Mesenteric fat pad (tissue), 1 donor: ENCODE results near the gene PAPOLA. TPM values are rescaled to one million over a fixed set of nuclear protein-coding genes. Genes with fewer than 3 reads are reported as not detected.
"Not testable (repeated sequence)": the region's sequence is repeated elsewhere in the genome, so short reads cannot be mapped to it uniquely, and the experiment has no call there.

ENCODE experiments used
- DNase-seq: peaks from one replicate; pipeline ENCODE4 v3.0.0-alpha.2; 2020; ENCODE audit warnings: low spot score
- long read RNA-seq: library from polyadenylated mRNA; unstranded; transcript quantifications from one replicate; pipeline ENCODE4 v2.0.0, GENCODE V29; 2020
- total RNA-seq: library from RNA; stranded (reverse); fragmentation: NEBNext Ultra II Directional; extraction: Animal tissue kit (Norgen Biotek cat#: 25700); gene quantifications from one replicate; pipeline ENCODE4 v1.2.1, GENCODE V29; 2021
- donor health status: DM: yes; HTN: yes; CAD: no.

PAPOLA gene
- total RNA-seq = 137 TPM
- long read RNA-seq, full-length matches to known transcripts = 55 of 117 reads
- long read RNA-seq, partial matches to known transcripts = 53 of 117 reads
- long read RNA-seq, other reads (novel, unspliced or antisense) = 9 of 117 reads

DNA sequence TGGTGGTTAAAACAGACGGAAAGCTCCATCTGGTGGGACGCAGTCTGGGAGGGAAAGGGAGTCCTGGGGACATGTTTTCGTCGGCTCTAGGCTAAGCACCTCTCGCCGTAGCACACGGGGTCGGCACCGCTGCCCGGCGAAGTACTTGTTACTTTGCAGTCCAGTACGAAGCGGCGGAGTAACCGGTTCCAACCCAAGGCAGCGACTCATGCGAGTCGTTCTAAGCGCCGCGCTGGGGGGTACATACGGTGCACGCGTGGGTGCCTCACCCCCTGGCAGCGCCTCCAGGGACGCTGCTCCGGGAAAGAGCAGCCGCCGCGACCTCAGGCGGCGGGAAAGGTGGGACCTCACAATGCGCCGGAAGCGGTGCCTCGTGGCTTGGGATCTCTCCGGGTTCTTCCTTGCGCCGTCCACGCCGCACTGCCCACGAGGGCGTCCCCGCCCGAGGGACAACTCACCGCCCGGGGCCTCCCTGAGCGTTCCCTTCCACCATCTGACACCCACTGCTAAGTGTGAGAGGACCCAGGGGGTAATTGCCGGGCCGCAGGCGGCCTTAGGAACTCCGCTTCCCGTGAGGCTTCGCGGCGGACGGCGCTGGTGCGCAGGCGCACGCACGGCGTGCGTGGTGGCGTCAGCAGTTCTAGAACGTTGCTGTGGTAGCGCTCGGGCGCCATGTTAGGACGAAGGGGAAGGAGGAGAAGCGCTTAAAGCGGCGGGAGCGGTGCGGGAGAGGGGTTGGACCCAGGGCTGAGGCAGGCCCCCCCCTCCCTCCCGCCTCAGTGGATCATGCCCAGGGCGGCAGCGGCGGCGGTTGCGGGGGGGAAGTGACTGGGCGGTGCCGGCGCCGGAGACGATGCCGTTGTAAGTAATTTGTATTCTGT, at the start of gene PAPOLA:
Gene PAPOLA (plus strand): TSS at position 643 of the 881 bp plus-strand sequence. CDS start 211 bp downstream, at position 854.
- DNase-seq = peak; percentile 98

- DNase-seq = no peak
Measured at GRCh38 chr14:96452684-96453083, 49.5 kb upstream of the PAPOLA start.

DNA sequence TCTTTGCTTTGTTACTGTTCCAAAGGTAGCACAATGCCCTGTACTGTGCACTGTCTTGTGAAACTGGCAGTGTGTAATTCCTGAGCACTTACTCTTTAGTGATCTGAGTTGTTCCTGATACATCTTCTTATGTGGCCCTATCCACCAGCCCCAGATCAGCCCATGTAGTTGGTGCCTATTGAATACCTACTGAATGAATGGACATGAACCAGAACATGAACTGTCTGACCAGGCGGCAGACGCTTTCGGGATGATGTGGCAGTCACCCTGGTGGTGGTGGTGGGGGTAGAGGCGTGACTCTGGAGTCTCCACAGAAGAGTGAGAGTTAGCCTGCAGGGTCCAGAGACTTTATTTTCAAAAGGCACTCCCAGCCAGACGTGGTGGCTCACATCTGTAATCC, 46.6 kb upstream of the PAPOLA start:
- no peak for DNase-seq

GRCh38 chr14:96459851-96460250, 42.3 kb upstream of the PAPOLA start:
- no peak for DNase-seq

DNA sequence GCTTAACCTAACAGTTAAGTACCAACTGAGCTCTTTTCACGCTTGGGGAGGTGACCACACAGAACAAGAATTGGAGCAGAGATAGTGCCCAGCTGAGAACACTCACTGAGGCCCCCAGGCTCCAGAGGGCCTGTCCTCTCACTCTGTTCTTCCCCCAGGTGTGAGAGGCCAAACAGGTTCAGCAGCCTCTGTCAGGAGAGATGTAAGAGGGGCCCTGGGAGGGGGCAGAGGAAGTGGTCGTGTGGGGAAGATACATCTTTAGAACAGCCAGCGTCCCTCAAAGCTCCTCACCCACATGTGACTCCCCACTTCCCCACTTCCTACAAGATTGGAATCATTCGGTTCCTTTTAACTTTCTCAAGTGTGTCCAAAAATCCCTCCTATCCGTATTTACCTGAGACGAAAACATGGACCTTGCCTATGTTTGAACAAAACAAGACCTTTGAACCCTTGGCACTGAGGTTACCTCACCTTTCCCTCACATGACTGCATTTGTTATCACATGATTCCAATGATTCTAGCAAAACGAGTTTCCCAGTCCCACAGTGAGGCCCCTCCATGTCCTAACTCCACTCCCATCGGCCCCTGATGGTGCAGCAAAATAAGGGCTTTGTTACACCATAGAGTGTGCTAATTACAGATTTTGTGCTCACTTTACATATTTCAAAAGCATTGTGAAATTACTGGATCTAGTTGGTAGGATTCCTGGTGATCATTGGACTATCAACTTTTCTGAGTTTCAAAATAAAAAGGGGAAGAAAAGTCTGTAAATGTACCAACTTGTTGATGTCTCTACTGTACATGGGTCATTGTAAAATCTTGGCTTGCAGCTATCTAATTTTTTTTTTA, 40.0 kb upstream of the PAPOLA start:
- no peak for DNase-seq

- DNase-seq = no peak
Measured at GRCh38 chr14:96464136-96464535, 38.0 kb upstream of the PAPOLA start.

- no peak for DNase-seq
Measured at GRCh38 chr14:96466918-96467317, 35.3 kb upstream of the PAPOLA start.

- DNase-seq = no peak
Measured at GRCh38 chr14:96470331-96470730, 31.9 kb upstream of the PAPOLA start.

DNA sequence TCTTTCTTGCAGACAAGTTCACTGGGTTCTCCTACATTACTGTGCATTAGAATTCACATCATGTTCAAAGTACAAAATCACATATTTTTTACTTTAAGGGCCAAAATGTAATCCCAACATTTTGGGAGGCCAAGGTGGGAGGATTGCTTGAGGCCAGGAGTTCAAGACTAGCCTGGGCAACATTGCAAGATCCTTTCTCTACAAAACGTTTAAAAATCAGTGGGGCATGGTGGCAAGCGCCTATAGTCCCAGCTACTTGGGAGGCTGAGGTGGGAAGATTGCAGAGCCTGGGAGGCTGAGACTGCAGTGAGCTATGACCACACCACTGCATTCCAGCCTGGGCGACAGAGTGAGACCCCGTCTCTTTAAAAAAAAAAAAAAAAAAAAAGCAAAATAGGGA, 31.2 kb upstream of the PAPOLA start:
- not testable (repeated sequence) for DNase-seq

- no peak for DNase-seq
Measured at GRCh38 chr14:96478119-96478518, 24.1 kb upstream of the PAPOLA start.

DNA sequence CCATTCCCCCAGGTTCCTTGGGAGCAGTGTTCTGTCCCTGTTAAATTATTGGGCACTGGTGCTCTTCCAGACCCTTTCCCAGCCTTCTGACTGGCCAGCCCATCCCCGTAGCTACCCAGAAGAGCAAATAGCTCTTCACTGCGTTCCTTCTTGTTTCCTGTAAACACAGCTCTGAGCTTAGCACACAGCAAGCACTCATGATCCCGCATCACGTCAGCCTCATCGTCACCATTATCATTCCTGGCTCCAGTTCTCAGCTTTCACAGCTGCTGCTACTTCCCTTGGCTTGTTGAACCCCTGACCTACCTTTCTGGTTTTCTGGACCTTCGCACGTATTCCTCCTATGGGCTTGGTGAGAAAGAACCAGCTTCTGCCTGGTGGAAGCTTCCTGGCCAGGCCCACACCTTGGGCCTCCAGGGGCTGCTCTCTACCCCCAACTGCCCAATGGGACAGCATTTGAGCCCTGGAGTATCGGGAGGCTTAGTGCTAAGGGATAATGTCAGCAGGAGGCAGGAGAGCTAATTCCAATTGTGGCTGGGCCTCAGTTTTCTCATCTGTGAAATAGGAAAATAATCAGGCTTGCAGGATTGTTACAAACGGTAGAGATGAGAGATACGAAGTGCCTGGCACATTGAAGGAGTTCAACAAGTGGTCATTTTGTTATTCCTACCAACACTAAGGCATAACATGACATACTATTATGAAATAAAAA, 22.6 kb upstream of the PAPOLA start:
- DNase-seq = no peak

- no peak for DNase-seq
Measured at GRCh38 chr14:96481731-96482314, 20.4 kb upstream of the PAPOLA start.

GRCh38 chr14:96482986-96483385, 19.2 kb upstream of the PAPOLA start:
- DNase-seq = no peak

- no peak for DNase-seq
Measured at GRCh38 chr14:96484399-96484798, 17.8 kb upstream of the PAPOLA start.

- no peak for DNase-seq
Measured at GRCh38 chr14:96486705-96487104, 15.5 kb upstream of the PAPOLA start.

DNA sequence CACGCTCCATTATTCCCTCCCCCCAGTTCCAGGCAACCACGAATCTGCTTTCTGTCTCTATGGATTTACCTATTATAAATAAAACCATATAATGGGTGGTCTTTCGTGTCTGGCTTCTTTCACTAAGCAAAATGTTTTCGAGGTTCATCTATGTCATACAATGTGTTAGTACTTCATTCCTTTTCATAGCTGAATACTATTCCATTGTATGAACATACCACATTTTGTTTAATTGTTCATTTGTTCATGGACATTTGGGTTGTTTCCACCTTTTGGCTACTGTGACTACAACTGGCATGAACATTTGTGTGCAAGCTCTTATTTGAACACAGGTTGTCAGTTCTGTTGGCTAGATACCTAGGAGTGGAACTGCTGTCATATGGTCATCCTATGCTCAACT, 12.9 kb upstream of the PAPOLA start:
- DNase-seq = no peak

- no peak for DNase-seq
Measured at GRCh38 chr14:96493178-96493577, 9.0 kb upstream of the PAPOLA start.

- DNase-seq = no peak
Measured at GRCh38 chr14:96494331-96494730, 7.9 kb upstream of the PAPOLA start.

DNA sequence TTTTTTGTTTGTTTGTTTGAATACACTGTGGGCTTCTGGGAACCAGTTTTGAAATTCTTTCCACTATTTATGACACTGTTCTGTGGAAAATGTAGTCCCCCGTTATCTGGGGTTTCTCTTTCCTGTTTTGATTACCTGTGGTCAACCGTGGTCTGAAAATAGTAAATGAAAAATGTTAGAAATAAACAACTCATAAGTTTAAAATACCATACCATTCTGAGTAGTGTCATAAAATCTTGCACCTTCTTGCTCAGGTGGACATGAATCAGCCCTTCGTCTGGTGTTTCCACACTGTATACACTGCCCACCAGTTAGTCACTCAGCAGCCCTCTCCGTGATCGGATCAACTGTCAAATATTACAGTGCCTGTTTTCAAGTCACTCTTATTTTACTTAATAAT, 5.1 kb upstream of the PAPOLA start:
- DNase-seq = no peak

- DNase-seq = no peak
Measured at GRCh38 chr14:96497586-96497985, 4.6 kb upstream of the PAPOLA start.

DNA sequence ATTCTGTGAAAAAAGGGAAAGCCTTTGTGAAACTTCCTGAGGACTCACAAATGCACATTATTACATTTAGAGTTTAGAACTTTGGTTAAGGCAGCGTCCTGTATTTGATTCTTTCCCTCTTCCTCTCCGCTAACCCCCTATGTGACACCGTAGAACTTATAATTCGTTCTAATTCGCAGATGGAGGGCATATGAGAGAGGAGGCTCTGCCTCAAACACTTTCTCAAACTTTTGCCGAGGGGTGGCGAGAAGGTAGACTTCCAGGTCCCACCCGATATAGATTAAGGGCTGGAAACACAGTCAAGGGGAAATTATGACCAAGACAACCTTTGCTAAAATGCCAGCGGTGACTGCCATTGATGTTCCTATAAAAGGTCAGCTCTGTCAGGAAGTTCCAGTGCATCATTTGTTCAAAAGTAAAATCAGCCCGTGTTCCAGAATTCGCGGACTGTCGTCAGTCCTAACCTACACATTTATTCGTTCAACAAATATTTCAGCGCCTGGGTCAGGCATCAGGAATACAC, 904 bp upstream of the PAPOLA start:
- no peak for DNase-seq
